ENCODE measurements around the gene C1QTNF7.

- TF ChIP-seq ZBTB43 (CRISPR knock-in tag; IDR thresholded peaks at IDR 0.05) = no peak
- no peak for TF ChIP-seq AFF4 (CRISPR knock-in tag; IDR thresholded peaks at IDR 0.05; ENCODE audit: borderline replicate concordance)
- no peak for TF ChIP-seq CTCF (IDR thresholded peaks at IDR 0.05)
- TF ChIP-seq SMAD3 (CRISPR knock-in tag; IDR thresholded peaks at IDR 0.05; ENCODE audit: borderline replicate concordance) = no peak
Observed at GRCh38 chr4:15381806-15382338, 46.0 kb upstream of the C1QTNF7 start.

Measured in WTC11 (cell line).